C4-2B (cell line): Measurements from ENCODE around the gene VANGL1.
A peak's percentile ranks its signal among the peaks of the same experiment; 100 is the strongest.

Source experiments
- H3K27ac ChIP-seq: fragments of 450-650 bp; 2 replicates; pipeline ENCODE4 v1.5.1; 2017
- ZFX ChIP-seq: fragments of 450-650 bp; IDR thresholded peaks from 2 replicates; pipeline ENCODE4 v1.6.1; 2017
- TF ChIP-seq, protein P1 (sequence below): fragments of 450-650 bp; conservative IDR thresholded peaks from 2 replicates; pipeline ENCODE4 v1.5.1; 2017; ENCODE audit warnings: mild to moderate bottlenecking

The VANGL1 gene

DNA sequence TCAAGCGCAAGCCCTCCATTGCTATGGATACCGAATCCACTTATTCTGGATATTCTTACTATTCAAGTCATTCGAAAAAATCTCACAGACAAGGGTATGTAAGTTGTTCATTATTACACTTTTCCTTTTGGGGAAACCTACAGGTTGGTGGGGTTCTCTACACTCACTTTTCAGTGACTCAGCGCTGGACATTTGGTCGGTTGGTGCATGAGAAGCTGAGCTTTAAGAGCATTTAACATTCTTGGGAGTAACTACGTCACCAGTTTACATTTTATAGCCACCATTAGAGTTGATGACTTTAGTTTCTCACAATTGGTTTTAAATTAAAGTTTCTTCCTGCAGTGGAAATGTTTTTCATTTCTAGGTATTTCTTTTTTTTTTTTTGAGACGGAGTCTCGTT, 9.6 kb downstream of the VANGL1 start:
- H3K27ac ChIP-seq: no peak overlapping the region
- TF ChIP-seq, protein P1, sequence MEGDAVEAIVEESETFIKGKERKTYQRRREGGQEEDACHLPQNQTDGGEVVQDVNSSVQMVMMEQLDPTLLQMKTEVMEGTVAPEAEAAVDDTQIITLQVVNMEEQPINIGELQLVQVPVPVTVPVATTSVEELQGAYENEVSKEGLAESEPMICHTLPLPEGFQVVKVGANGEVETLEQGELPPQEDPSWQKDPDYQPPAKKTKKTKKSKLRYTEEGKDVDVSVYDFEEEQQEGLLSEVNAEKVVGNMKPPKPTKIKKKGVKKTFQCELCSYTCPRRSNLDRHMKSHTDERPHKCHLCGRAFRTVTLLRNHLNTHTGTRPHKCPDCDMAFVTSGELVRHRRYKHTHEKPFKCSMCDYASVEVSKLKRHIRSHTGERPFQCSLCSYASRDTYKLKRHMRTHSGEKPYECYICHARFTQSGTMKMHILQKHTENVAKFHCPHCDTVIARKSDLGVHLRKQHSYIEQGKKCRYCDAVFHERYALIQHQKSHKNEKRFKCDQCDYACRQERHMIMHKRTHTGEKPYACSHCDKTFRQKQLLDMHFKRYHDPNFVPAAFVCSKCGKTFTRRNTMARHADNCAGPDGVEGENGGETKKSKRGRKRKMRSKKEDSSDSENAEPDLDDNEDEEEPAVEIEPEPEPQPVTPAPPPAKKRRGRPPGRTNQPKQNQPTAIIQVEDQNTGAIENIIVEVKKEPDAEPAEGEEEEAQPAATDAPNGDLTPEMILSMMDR: no peak
- no peak for TF ChIP-seq ZFX

DNA sequence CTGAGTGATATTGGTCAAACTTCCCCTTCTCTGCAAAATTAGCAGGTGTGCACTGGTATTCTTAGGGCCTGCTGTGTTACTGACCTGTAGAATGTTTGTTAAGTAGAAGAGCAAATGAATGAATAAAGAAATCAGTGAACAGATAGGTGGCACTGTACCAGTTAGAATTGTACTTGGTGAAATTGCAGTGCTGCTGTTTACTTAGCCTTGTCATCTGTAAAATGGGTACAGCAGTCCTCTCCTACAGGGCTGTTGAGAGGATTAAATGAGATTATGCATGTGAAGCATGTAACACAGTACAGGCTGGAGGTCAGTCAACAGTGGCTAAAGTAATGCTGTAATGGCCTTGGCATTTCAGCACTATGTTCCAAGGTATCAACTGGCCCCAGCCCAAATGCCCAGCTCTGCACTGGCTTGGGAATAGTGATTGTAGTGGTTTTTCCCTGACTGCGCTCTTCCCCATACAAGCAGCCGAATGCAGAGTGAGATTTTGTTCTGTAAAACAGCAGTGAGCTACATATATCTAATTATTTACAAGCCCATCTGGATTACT, 10.5 kb downstream of the VANGL1 start:
- TF ChIP-seq, protein P1: no peak
- no peak for TF ChIP-seq ZFX

DNA sequence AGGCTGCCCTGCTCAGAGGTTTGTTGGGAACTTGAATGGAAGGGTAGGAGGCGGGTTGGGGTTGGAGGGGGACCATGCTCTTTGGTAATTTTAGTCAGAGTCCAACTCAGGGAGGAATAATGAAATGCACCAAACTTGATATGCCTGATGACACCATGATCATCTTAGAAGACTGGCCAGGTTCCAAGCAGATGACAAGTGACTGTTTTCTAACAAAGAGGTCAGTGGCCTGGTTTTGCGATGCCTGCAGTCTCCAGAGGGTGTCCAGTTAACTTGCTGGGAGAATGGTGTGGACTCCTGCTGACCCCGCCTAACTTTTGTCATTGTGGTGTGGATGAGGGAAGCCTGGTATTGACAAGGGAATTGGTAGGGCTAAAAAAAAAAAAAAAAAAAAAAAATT, 12.4 kb downstream of the VANGL1 start:
- no peak for TF ChIP-seq ZFX
- TF ChIP-seq, protein P1: no peak
- H3K27ac ChIP-seq: no peak overlapping the region

More for the DNA sequence above, 10.5 kb downstream of the VANGL1 start:
- H3K27ac ChIP-seq: no peak overlapping the region

DNA sequence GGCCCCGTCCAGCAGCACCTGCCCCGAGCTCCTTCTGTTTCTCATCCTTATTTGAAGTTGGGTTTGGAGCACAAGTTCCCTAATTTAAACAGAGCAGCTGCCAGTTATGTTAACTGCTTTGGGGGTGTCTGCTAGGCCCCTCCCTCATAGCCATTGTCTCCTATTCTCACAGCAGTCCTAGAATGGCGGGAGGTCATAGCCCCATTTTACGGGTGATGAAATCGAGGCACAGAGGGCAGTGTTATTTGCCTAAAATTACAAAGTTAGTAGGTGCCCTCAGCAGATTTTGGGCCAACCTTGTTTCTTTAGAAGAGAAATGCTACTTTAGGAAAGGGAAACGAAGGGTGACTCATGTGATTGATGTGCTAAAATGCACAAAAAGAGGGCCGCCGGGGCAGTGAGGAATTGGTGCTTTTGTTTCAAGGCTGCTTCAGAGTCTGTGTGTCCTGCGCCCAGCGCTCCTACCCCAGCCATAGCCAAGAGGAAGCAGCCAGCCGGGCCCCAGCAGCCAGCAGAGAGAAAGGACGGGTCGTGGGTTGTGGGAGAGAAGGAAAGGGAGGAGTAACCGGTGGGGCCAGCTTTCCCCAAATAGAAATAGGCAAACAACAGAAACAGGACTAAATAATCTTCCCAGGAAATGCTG, 13.0 kb downstream of the VANGL1 start:
- H3K27ac ChIP-seq: peak overlapping the region; percentile 36
- no peak for TF ChIP-seq ZFX
- TF ChIP-seq, protein P1: no peak

DNA sequence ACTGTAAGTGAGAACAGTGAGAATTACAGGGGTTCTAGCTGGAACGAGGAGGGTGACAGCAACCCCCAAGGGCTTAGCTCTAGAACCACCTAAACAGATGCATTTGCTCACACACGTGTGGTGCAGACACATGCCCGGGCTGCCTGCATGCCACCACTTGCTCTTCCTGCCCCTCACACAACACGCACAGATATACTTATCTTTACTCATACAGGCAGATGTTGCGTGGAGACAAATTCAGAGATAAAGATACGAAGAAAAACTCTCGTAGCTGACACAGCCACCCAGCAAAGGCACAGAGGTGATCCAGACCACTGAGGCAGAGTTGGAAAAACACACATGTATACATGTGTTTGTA, 13.5 kb downstream of the VANGL1 start:
- H3K27ac ChIP-seq: peak overlapping the region; percentile 36
- no peak for TF ChIP-seq ZFX

DNA sequence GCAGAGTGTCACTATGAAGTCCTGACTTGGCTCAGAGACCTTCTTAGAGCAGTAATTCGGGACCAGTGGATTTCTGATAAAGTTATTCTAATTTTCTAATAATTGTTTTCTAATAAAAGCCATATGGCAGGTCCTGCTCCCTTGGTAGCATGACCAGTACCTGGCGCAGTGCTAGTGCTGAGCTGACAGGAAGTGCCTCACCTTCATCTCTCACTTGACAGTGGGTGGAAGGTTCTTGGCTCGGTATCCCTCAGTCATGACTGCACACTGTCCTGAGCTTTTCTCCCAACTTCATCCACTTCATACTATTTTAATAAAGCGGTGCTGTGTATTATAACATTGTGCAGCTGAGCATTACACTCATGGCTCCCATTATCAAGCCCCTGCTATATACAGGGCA, 14.1 kb downstream of the VANGL1 start:
- no peak for TF ChIP-seq ZFX
- TF ChIP-seq, protein P1: no peak
- H3K27ac ChIP-seq: peak overlapping the region; percentile 36

DNA sequence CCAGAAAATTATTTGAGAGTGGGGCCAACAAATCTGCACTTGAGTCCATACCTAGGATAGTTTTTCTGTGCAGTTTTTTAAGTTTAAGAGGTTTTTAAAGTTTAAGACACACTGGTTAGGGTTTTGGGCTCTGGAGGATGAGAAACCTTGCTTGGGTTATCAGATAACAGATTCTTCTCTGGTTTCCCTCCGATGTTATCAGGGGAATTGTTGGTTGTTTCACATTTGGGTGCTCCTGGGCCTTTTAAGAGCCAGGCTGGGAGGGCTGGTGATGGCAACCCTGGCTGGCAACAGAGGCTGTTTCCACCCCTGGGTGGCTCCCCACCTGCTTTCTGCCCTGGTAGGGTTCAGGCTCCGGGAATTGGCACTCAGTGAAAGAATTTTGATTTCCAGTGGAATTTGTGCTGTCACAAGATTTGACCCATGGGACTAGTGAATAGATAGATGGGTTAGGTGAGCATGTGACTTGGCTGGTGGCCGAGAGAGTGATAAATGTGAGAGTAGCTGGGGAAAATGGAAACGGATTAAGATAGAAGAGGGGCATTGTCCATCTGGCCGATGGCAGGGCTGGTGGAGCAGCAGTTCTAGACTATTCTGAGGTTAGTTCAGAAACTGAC, 14.8 kb downstream of the VANGL1 start:
- TF ChIP-seq ZFX: no peak
- TF ChIP-seq, protein P1: no peak

More for the DNA sequence above, 14.8 kb downstream of the VANGL1 start:
- H3K27ac ChIP-seq: no peak overlapping the region; the same call in 1 of the 2 replicates
